HEK293 (cell line): ENCODE data around the gene LGALS3BP.

Experiments
- BCL11A ChIP-seq: fragments of 450-650 bp; formaldehyde crosslinking; IDR thresholded peaks from 2 replicates; pipeline ENCODE4 v1.5.1; 2016; ENCODE audit warnings: low read depth, missing biosample characterization, missing genetic modification characterization
- BCL6B ChIP-seq: fragments of 450-650 bp; formaldehyde crosslinking; IDR thresholded peaks from 2 replicates; pipeline ENCODE4 v1.5.1; 2017; ENCODE audit warnings: missing biosample characterization, missing genetic modification characterization
- GLI2 ChIP-seq: fragments of 450-650 bp; formaldehyde crosslinking; IDR thresholded peaks from 2 replicates; pipeline ENCODE4; 2017; ENCODE audit warnings: missing biosample characterization, missing genetic modification characterization, low read depth, borderline replicate concordance
- GLIS2 ChIP-seq: fragments of 450-650 bp; formaldehyde crosslinking; IDR thresholded peaks from 2 replicates; pipeline ENCODE4 v1.5.1; 2016; ENCODE audit warnings: missing biosample characterization, missing genetic modification characterization
- PBX3 ChIP-seq: sonication (generic); formaldehyde crosslinking; IDR thresholded peaks from 2 replicates; pipeline ENCODE4 v1.8.1; 2022; ENCODE audit warnings: mild to moderate bottlenecking, moderate library complexity, missing genetic modification reagents
- SALL2 ChIP-seq: fragments of 450-650 bp; formaldehyde crosslinking; IDR thresholded peaks from 2 replicates; pipeline ENCODE4 v1.5.0; 2017; ENCODE audit warnings: missing biosample characterization, mild to moderate bottlenecking, missing genetic modification characterization, borderline replicate concordance
- SP2 ChIP-seq: fragments of 450-650 bp; formaldehyde crosslinking; IDR thresholded peaks from 2 replicates; pipeline ENCODE4 v1.5.1; 2016; ENCODE audit warnings: missing biosample characterization, missing genetic modification characterization
- ZBTB11 ChIP-seq: fragments of 450-650 bp; formaldehyde crosslinking; conservative IDR thresholded peaks from 2 replicates; pipeline ENCODE4 v1.5.1; 2016; ENCODE audit warnings: low read depth, missing biosample characterization, missing genetic modification characterization
- ZBTB17 ChIP-seq: fragments of 450-650 bp; formaldehyde crosslinking; IDR thresholded peaks from 2 replicates; pipeline ENCODE4 v1.5.1; 2016; ENCODE audit warnings: missing biosample characterization, missing genetic modification characterization
- ZBTB48 ChIP-seq: fragments of 450-650 bp; formaldehyde crosslinking; IDR thresholded peaks from 2 replicates; pipeline ENCODE4 v1.5.1; 2016; ENCODE audit warnings: missing biosample characterization, missing genetic modification characterization
- ZNF121 ChIP-seq: fragments of 450-650 bp; formaldehyde crosslinking; IDR thresholded peaks from 2 replicates; pipeline ENCODE4 v1.5.1; 2016; ENCODE audit warnings: missing biosample characterization, missing genetic modification characterization
- ZNF155 ChIP-seq: fragments of 450-650 bp; formaldehyde crosslinking; IDR thresholded peaks from 2 replicates; pipeline ENCODE4 v1.5.1; 2016; ENCODE audit warnings: missing biosample characterization, missing genetic modification characterization
- ZNF175 ChIP-seq: fragments of 450-650 bp; formaldehyde crosslinking; IDR thresholded peaks from 2 replicates; pipeline ENCODE4 v1.5.1; 2016; ENCODE audit warnings: missing biosample characterization, missing genetic modification characterization
- ZNF23 ChIP-seq: fragments of 450-650 bp; formaldehyde crosslinking; IDR thresholded peaks from 2 replicates; pipeline ENCODE4 v1.5.1; 2016; ENCODE audit warnings: missing biosample characterization, missing genetic modification characterization, borderline replicate concordance
- ZNF239 ChIP-seq: fragments of 450-650 bp; formaldehyde crosslinking; IDR thresholded peaks from 2 replicates; pipeline ENCODE4 v1.5.1; 2016; ENCODE audit warnings: missing biosample characterization, missing genetic modification characterization
- ZNF248 ChIP-seq: fragments of 450-650 bp; formaldehyde crosslinking; IDR thresholded peaks from 2 replicates; pipeline ENCODE4 v1.5.1; 2017; ENCODE audit warnings: missing biosample characterization, missing genetic modification characterization
- ZNF274 ChIP-seq, 2 experiments: fragments of 200-500 bp in 1 of 2; fragments of 450-650 bp in 1 of 2; sonication (Bioruptor generic) in 1 of 2; formaldehyde crosslinking in 1 of 2; IDR thresholded peaks; 2 replicates each; pipeline versions ENCODE4 v1.5.1 to v1.6.1; 2014 to 2016; ENCODE audit warnings: borderline replicate concordance in 1 of 2, inconsistent platforms in 1 of 2, low read length in 1 of 2, missing biosample characterization in 1 of 2, missing genetic modification characterization in 1 of 2
- ZNF292 ChIP-seq: fragments of 450-650 bp; formaldehyde crosslinking; IDR thresholded peaks from 2 replicates; pipeline ENCODE4 v1.5.1; 2016; ENCODE audit warnings: low read depth, missing biosample characterization, missing genetic modification characterization, borderline replicate concordance
- ZNF324 ChIP-seq: fragments of 450-650 bp; formaldehyde crosslinking; IDR thresholded peaks from 2 replicates; pipeline ENCODE4 v1.5.1; 2016; ENCODE audit warnings: missing biosample characterization, missing genetic modification characterization
- ZNF394 ChIP-seq: fragments of 450-650 bp; formaldehyde crosslinking; IDR thresholded peaks from 2 replicates; pipeline ENCODE4 v1.5.1; 2016; ENCODE audit warnings: missing biosample characterization, missing genetic modification characterization, mild to moderate bottlenecking, moderate library complexity, borderline replicate concordance
- ZNF398 ChIP-seq: fragments of 450-650 bp; formaldehyde crosslinking; IDR thresholded peaks from 2 replicates; pipeline ENCODE4 v1.5.1; 2017; ENCODE audit warnings: missing biosample characterization, missing genetic modification characterization
- ZNF404 ChIP-seq: fragments of 450-650 bp; formaldehyde crosslinking; IDR thresholded peaks from 2 replicates; pipeline ENCODE4 v1.5.1; 2017; ENCODE audit warnings: missing biosample characterization, missing genetic modification characterization
- ZNF48 ChIP-seq: fragments of 450-650 bp; formaldehyde crosslinking; IDR thresholded peaks from 2 replicates; pipeline ENCODE4 v1.5.1; 2016; ENCODE audit warnings: missing biosample characterization, missing genetic modification characterization
- ZNF510 ChIP-seq: fragments of 450-650 bp; formaldehyde crosslinking; IDR thresholded peaks from 2 replicates; pipeline ENCODE4 v1.5.1; 2018; ENCODE audit warnings: mild to moderate bottlenecking, missing genetic modification characterization, missing biosample characterization; ENCODE audit not compliant: insufficient replicate concordance
- ZNF549 ChIP-seq: fragments of 450-650 bp; IDR thresholded peaks from 2 replicates; pipeline ENCODE4 v1.5.1; 2018; ENCODE audit warnings: missing biosample characterization, missing genetic modification characterization, mild to moderate bottlenecking, inconsistent platforms, moderate library complexity
- ZNF555 ChIP-seq: fragments of 450-650 bp; formaldehyde crosslinking; conservative IDR thresholded peaks from 2 replicates; pipeline ENCODE4 v1.5.1; 2017; ENCODE audit warnings: missing biosample characterization, mild to moderate bottlenecking, missing genetic modification characterization, inconsistent platforms
- ZNF580 ChIP-seq: fragments of 450-650 bp; formaldehyde crosslinking; IDR thresholded peaks from 2 replicates; pipeline ENCODE4 v1.5.1; 2016; ENCODE audit warnings: missing biosample characterization, missing genetic modification characterization
- ZNF623 ChIP-seq: fragments of 450-650 bp; formaldehyde crosslinking; IDR thresholded peaks from 2 replicates; pipeline ENCODE4 v1.5.1; 2016; ENCODE audit warnings: missing biosample characterization, missing genetic modification characterization
- ZNF645 ChIP-seq: fragments of 450-650 bp; formaldehyde crosslinking; IDR thresholded peaks from 2 replicates; pipeline ENCODE4; 2016; ENCODE audit warnings: missing biosample characterization, missing genetic modification characterization
- ZNF670 ChIP-seq: fragments of 450-650 bp; formaldehyde crosslinking; IDR thresholded peaks from 2 replicates; pipeline ENCODE4 v1.5.1; 2016; ENCODE audit warnings: missing biosample characterization, missing genetic modification characterization, low read depth
- ZNF777 ChIP-seq: fragments of 450-650 bp; formaldehyde crosslinking; IDR thresholded peaks from 2 replicates; pipeline ENCODE4 v1.5.1; 2017; ENCODE audit warnings: missing biosample characterization, missing genetic modification characterization, borderline replicate concordance

The LGALS3BP gene

GRCh38 chr17:78933959-78934568, 45.7 kb downstream of the LGALS3BP start (continued):
- no peak for TF ChIP-seq BCL6B
- no peak for TF ChIP-seq ZNF623 (tag by site-specific recombination)
- TF ChIP-seq SALL2 (tag by site-specific recombination): no peak
- TF ChIP-seq GLI2: no peak
- TF ChIP-seq ZNF398 (tag by site-specific recombination): peak; percentile 94
- TF ChIP-seq BCL11A (tag by site-specific recombination): no peak
- TF ChIP-seq ZNF324: peak; percentile 52
- no peak for TF ChIP-seq ZNF48 (tag by site-specific recombination)
- no peak for TF ChIP-seq ZNF175 (tag by site-specific recombination)
- no peak for TF ChIP-seq ZNF155 (tag by site-specific recombination)
- TF ChIP-seq ZBTB48 (tag by site-specific recombination): peak; percentile 98
- TF ChIP-seq ZNF292: no peak
- peak; percentile 69 for TF ChIP-seq GLIS2 (tag by site-specific recombination)
- no peak for TF ChIP-seq ZNF645 (tag by site-specific recombination)
- no peak for TF ChIP-seq ZNF549
- TF ChIP-seq ZBTB11 (tag by site-specific recombination): no peak; the same call in 1 of the 2 replicates
- TF ChIP-seq ZNF239 (tag by site-specific recombination): peak; percentile 100
- no peak for TF ChIP-seq ZNF580 (tag by site-specific recombination)
- no peak for TF ChIP-seq ZNF404 (tag by site-specific recombination)
- TF ChIP-seq PBX3 (CRISPR knock-in tag): no peak
- no peak for TF ChIP-seq ZNF121 (tag by site-specific recombination)
- TF ChIP-seq ZNF555 (tag by site-specific recombination): no peak
- TF ChIP-seq ZNF510 (tag by site-specific recombination): no peak
- TF ChIP-seq ZNF777 (tag by site-specific recombination): no peak
- TF ChIP-seq ZNF23: no peak
- TF ChIP-seq SP2 (tag by site-specific recombination): peak; percentile 70
- TF ChIP-seq ZBTB17: peak; percentile 68
- TF ChIP-seq ZNF248 (tag by site-specific recombination): no peak
- TF ChIP-seq ZNF670 (tag by site-specific recombination): no peak
- peak; percentile 49; the same call in 1 of the 2 replicates for TF ChIP-seq ZNF394 (tag by site-specific recombination)
- no peak for TF ChIP-seq ZNF274 (IDR thresholded peaks at IDR 0.05; ENCODE audit: low read length)
- TF ChIP-seq ZNF274 (tag by site-specific recombination; IDR thresholded peaks at IDR 0.05; ENCODE audit: borderline replicate concordance): no peak
